GM19023 (cell line): ENCODE measurements around the gene RGS17.
"Not testable (repeated sequence)": the region's sequence is repeated elsewhere in the genome, so short reads cannot be mapped to it uniquely, and the experiment has no call there.

ENCODE experiments used
- ATAC-seq: cut with Tn5 transposase; IDR thresholded peaks from one replicate; pipeline ENCODE4 v1.9.1; 2021; ENCODE audit warnings: mild to moderate bottlenecking, moderate library complexity; ENCODE audit not compliant: unreplicated experiment

The RGS17 gene

DNA sequence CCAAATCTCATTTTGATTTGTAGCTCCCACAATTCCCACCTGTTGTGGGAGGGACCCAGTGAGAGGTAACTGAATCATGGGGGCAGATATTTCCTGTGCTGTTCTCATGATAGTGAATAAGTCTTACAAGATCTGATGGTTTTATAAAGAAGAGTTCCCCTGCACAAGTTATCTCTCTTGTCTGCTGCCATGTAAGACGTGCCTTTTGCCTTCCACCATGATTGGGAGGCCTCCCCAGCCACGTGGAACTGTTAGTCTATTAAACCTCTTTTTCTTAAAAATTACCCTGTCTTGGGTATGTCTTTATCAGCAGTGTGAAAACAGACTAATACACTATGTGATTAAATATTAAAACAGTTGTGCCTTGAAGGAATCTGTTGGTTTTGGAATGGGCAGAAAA is 131.5 kb downstream of the RGS17 start:
- not testable (repeated sequence) for ATAC-seq

DNA sequence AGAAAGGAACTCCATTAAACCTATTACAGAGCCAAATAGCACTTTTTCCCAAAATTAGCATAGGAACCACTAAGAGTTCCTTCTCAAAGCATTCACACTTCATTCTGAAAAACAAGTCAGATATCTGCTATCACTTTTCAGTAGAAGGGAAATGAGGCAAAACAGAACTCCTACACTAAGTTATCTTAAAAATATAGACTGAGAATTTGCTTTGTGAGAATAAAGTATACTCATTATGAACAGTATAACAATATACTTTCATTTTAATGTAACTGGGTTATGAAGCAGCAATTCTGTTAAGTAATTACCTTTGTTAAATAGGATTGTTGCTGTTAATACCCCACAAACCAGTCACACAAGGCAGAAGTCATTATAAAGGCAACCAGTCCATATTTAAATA is 137.2 kb downstream of the RGS17 start:
- ATAC-seq: no peak

DNA sequence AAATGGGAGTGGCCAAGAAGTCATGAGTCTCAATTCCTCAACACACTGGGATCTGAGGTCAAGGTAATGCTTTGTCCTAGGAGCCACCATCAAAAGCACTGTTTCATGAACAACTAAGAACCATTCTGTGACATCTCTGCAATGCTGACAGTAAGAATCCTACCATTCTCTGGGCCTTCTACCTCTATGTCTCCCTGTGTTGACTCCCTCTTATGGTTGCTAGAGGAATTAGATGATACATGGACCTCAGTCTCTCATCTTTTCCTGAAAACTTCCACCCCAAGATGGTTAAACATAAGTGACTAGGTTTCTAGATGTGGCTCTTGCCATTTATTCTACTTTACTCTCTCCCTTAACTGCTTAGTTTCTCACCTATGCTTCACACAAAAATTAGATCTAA is 137.7 kb downstream of the RGS17 start:
- ATAC-seq: no peak

DNA sequence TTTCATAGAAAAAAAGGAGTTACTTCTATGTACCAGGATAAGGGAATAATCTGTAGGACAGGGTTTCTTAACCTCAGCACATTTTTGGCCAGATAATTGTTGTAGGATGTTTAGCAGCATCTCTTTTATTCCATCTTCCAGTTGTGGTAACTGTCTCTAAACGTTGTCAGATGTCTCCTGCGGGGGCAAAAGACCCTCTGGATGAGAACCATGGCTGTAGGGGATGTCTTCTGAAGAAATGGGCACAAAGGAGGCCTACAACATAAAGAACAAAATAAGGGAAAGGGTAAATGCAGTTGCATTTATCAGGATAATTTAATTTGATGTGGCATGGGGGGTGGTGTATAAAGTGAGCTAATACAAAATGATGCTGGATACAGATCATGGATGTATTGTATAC is 144.1 kb downstream of the RGS17 start:
- ATAC-seq: no peak

DNA sequence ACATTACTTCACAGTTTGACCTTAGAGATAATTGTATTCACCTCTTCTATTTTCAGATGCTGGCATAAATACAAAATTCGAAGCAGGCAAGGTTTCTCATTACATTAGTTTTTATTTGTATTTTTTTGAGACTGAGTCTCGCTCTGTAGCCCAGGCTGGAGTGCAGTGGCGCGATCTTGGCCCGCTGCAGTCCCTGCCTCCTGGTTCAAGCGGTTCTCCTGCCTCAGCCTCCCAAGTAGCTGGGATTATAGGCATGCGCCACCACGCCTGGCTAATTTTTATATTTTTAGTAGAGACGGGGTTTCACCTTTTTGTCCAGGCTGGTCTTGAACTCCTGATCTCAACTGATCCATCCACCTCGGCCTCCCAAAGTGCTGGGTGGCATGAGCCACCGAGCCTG is 145.8 kb downstream of the RGS17 start:
- ATAC-seq: not testable (repeated sequence)

- peak; percentile 10 for ATAC-seq
These were observed 146.6 kb downstream of the RGS17 start for GRCh38 chr6:152984513-152984872.

DNA sequence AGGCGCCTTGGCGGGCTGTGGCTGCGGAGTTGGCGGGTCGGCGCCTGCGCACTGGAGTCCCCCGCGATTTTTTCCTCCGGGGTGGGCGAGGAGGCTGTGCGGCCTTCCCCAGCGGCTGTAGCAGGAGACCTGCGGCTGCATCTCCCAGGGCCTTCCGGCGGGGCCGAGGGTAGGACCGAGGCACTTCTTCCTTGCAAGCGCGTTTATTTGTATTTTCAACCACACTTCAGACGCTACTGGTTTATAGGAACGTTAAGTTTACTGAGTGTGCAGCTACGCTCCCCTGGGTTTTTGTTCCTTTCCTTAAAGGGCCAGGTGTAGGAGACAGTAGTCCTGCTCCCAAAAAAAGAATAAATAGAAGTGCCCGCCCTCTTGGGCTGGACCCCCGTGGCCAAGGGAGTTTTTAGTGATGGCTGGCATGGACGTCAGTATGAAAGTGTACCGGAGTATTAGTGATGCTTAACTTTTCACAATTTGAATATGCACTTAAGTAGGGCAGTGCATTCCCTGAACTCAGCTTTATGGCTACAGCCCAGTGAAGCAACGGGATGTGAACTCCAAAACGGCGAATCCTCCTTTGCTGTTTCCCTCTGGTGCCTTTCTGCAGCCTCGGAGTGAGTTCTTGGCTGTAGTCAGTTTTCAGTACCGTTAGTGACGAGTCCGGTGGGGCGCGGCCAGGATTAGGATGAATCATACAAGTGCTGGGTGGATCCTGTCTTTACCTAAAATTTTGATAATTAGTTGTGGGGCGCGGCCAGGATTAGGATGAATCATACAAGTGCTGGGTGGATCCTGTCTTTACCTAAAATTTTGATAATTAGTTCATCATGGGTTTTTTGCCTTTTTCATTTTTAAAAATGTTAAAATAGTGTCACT is 147.2 kb downstream of the RGS17 start:
- ATAC-seq: peak; percentile 16

DNA sequence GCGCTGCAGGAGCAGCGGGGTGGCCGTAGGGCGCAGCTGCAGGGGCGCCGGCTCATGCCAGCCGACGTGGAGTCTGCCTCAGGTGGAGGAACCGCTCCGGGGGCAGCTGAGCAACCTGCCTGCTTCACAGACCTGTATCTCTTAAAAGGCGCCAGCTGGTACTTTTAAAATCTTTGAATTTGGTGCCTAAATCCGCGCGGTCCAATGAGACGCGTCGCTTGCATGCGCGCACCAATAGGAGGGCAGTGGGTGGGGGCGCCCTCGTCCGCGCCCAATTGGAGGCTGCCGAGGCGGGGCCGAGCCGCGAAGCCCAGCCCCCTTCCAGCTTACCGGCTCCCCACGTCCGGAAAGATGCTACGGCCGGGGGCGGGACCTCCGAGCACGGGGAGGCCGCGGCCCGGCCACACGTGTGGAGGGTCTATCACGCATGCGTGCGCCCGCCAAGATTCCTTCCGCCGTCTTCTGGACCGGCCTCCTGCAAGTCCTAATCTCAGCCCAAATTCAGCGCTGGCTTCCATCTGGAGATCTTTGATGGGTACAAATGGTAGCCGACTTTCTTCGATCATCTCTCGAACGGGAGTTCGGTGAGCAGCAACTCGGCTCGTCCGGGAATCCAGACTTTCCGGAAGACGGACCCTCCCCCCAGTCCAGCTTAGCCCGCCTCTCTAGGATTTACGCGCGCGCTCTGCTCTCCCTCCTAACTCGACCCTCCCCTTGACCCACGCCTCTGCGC is 148.0 kb downstream of the RGS17 start, which contains the start of gene FBXO5:
Gene FBXO5 (minus strand): TSS at position 138 of the 733 bp plus-strand sequence. CDS start 82 bp downstream, at position 56.
- ATAC-seq: peak; percentile 84

DNA sequence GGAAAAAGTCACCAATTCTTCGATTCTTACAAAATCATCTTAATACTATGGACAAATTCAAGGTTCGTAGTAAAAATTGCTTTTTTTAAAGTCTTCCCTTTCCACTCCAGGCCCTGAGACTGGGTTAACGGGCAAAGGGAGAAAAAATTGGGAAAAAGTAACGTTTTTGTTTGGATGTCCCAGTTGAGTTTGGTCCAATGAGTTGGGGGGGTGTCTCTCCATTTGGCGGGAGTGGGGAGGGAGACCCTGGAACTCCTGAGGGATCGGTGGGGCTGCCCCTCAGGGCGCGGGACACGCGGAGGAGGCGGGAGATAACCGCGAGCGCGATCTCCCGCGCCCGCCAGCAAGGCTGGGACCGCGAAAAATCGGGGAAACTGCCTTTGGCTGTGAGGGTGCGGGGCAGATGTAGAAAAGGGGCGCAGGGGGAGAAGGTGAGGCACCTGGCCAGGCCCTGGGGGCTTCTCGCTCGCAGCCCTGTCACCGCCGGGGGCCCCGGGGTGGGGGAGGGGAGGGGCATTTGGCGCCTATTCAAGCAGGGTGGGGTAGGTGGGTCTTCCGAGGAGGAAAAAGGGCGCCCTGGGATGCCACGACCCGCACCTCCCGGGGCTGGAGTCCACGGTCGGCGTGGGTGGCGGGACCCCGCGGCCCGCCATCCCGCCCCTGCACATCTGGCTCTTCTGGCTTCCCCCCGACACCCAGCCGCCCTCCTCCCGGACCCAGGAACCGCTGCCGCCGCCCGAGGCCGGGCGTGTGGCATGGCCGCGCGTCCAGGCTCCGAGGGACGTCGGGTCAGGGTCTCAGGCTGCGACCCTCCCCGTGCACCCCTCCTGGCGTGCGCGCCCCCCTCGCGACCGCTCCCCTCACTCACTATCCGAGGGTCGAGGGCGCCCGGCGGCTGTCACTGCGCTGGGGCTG is 148.8 kb downstream of the RGS17 start:
- peak; percentile 0 for ATAC-seq

- ATAC-seq: no peak
These were observed 149.9 kb downstream of the RGS17 start for GRCh38 chr6:152981219-152981618.

GRCh38 chr6:152980656-152981055 is 150.4 kb downstream of the RGS17 start:
- no peak for ATAC-seq

- no peak for ATAC-seq
These were observed 152.0 kb downstream of the RGS17 start for GRCh38 chr6:152979116-152979515.

DNA sequence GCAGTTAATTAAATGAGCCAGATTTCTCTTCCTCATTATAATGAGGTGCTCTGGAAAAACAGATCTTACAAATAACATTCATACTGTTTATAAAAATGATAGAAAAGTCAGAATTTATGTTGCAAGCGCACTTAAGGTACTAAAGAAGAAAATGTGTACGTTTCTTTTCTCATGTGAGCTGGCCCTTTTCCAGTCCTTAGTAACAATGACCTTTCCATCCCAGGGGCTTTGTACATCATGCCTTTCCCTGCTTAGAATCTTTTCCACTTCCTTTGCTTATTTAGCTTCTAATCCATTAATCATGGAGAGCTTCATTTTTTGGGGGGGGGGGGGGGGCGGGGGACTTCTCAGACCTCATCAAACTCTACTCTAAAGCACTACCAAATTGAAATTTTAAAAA is 153.0 kb downstream of the RGS17 start:
- ATAC-seq: no peak

DNA sequence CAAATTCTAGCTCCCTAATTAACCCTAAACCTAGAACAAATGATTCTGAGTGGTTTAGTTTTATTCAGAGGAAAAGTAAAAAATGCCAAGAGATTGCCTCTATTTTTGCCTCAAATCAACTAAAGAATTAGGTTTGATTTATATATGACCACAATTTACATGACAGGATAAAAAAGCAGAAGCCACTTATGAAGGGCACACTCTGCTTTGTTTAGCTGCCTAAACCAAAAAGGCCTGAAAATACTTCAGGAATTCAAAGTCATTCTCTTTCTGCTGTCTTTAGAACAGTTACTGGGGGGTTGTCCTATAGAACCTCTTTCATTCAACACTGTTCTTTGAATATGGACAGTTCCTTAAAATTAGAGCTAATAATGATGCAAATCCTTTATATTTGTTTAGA is 153.5 kb downstream of the RGS17 start:
- no peak for ATAC-seq

DNA sequence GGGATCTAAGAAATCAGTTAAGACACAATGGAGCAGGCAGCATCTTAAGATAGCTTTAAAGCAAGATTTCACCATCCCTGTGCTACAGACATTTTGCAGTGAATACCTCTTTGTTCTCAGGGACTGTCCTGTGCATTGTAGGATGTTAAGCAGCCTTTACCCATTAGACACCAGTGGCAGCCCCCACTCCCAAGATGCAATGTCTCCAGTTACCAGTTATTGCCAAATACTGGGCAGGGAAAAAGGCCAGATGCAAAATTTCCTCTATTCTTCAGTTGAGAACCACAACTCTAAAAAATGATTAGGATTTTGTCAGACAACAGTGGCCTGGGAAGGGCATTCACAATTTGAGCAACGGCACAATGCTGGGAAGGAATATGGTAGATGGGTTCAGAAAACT is 154.3 kb downstream of the RGS17 start:
- ATAC-seq: no peak

DNA sequence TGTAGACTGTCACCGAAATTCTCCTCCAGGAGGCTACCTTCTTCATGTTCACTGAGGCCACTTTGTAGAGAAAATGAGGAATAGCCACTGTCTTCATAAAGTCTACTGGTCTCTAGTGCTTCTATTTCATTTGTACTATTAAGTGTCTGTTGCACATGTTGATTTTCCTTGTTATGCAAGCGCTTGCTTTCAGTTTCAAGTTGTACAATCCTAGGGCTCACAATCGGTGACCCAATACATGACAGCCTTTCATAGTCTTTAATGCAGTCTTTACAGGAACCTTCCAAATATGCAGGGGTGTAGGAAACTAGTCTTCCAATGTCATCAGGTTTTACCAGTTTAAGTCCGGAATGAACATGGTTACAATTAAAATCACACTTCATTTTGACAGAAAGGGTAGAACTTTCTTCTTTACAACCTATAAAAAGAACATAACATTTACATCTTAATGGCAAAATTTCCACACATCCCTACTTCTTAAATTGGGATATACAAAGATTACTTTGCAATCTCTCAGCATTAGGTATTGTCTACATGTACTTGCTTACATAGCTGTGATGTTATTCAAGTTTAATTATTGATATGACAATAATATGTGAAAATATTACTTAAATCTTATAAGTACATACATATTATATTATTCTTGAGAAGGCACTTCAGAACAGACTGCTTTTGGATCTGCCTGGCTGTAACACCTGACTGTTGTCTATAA is 155.7 kb downstream of the RGS17 start:
- no peak for ATAC-seq

DNA sequence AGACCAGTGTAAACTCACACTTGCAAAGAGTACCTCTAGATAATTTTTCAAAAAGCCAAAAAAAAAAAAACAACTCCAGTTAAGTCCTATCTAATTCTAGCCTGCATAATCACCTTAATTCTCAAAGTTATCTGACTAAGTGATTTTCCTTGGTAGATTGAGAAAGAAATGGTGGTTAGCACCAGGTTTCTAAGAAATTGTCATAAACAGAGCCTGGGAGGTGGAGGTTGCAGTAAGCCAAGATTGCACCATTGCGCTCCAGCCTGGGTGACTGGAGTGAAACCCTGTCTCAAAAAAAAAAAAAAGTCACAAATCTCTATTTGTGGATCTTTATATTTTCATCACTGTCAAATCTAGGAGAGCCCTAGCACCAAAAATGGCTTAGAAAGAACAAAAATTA is 157.2 kb downstream of the RGS17 start:
- ATAC-seq: no peak

- ATAC-seq: no peak
These were observed 161.2 kb downstream of the RGS17 start for GRCh38 chr6:152969688-152970418.

GRCh38 chr6:152966168-152966894 is 164.8 kb downstream of the RGS17 start:
- ATAC-seq: not testable (repeated sequence)
